OCI-M2 (cell line): Measurements from ENCODE around the gene OAT.
A peak's percentile ranks its signal among the peaks of the same experiment; 100 is the strongest.

Source experiments
- DNase-seq: peaks from one replicate; lab custom pipeline; 2025; ENCODE audit not compliant: unreplicated experiment; lab: John Stamatoyannopoulos, UW

Gene OAT

GRCh38 chr10:124418726-124419501, at the start of gene OAT:
OAT (minus strand) TSS chr10:124418923; CDS start chr10:124412171, 6,752 bp downstream.
- DNase-seq: peak; percentile 37

- no peak for DNase-seq
Measured at GRCh38 chr10:124467165-124467564, 48.4 kb upstream of the OAT start.

GRCh38 chr10:124465777-124466488, 47.2 kb upstream of the OAT start:
- DNase-seq: no peak

GRCh38 chr10:124465003-124465776, 46.5 kb upstream of the OAT start:
- no peak for DNase-seq

- DNase-seq: no peak
Measured at GRCh38 chr10:124464028-124464965, 45.6 kb upstream of the OAT start.

- DNase-seq: no peak
Measured at GRCh38 chr10:124462348-124462695, 43.6 kb upstream of the OAT start.

GRCh38 chr10:124461642-124462347, 43.1 kb upstream of the OAT start, which contains the start of gene LHPP:
LHPP (plus strand) TSS chr10:124461823; CDS start chr10:124461863, 40 bp downstream.
- DNase-seq: no peak

GRCh38 chr10:124460144-124460543, 41.4 kb upstream of the OAT start:
- no peak for DNase-seq

GRCh38 chr10:124459395-124459794, 40.7 kb upstream of the OAT start:
- DNase-seq: no peak

- no peak for DNase-seq
Measured at GRCh38 chr10:124458889-124459288, 40.2 kb upstream of the OAT start.

GRCh38 chr10:124458473-124458872, 39.8 kb upstream of the OAT start:
- no peak for DNase-seq

GRCh38 chr10:124455441-124455840, 36.7 kb upstream of the OAT start:
- no peak for DNase-seq

- DNase-seq: no peak
Measured at GRCh38 chr10:124453960-124454610, 35.4 kb upstream of the OAT start.

GRCh38 chr10:124451276-124451675, 32.6 kb upstream of the OAT start:
- no peak for DNase-seq

- no peak for DNase-seq
Measured at GRCh38 chr10:124450783-124451057, 32.0 kb upstream of the OAT start.

GRCh38 chr10:124450012-124450782, 31.5 kb upstream of the OAT start, which contains the start of gene NKX1-2:
NKX1-2 (minus strand) TSS chr10:124450035; CDS start chr10:124449943, 92 bp downstream.
- no peak for DNase-seq

- no peak for DNase-seq
Measured at GRCh38 chr10:124449170-124450011, 30.7 kb upstream of the OAT start.

GRCh38 chr10:124448696-124449169, 30.0 kb upstream of the OAT start:
- DNase-seq: no peak
